SHP77 treated with DMSO at 0.1 percent for 48 hours (cell line): ENCODE results near the gene KHDC3L.

Source experiments
- DNase-seq: peaks from one replicate; lab custom pipeline; 2025; lab: John Stamatoyannopoulos, UW

KHDC3L gene, protein sequence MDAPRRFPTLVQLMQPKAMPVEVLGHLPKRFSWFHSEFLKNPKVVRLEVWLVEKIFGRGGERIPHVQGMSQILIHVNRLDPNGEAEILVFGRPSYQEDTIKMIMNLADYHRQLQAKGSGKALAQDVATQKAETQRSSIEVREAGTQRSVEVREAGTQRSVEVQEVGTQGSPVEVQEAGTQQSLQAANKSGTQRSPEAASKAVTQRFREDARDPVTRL

DNA sequence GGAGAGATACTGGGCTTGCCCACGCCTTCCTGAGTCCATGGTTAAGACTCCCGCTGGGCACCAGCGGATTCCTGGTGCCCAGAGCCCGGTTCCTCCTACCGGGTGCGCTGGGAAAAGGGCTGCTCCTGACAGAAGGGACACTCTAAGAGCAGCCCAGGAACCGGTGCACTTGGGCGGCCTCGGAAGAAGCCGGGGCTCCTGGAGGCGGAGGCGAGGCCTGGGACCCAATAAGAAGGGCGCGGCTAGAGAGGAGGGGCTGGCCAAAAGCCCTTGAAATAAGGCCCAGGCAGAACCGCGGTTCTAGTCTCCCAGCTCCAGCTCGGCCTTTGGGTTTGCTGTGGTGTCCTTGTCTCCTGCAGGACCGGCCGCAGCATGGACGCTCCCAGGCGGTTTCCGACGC lies at the start of gene KHDC3L:
KHDC3L (plus strand) TSS at position 301 of the 400 bp plus-strand sequence; CDS start at position 373, 72 bp downstream.
- DNase-seq = no peak

DNA sequence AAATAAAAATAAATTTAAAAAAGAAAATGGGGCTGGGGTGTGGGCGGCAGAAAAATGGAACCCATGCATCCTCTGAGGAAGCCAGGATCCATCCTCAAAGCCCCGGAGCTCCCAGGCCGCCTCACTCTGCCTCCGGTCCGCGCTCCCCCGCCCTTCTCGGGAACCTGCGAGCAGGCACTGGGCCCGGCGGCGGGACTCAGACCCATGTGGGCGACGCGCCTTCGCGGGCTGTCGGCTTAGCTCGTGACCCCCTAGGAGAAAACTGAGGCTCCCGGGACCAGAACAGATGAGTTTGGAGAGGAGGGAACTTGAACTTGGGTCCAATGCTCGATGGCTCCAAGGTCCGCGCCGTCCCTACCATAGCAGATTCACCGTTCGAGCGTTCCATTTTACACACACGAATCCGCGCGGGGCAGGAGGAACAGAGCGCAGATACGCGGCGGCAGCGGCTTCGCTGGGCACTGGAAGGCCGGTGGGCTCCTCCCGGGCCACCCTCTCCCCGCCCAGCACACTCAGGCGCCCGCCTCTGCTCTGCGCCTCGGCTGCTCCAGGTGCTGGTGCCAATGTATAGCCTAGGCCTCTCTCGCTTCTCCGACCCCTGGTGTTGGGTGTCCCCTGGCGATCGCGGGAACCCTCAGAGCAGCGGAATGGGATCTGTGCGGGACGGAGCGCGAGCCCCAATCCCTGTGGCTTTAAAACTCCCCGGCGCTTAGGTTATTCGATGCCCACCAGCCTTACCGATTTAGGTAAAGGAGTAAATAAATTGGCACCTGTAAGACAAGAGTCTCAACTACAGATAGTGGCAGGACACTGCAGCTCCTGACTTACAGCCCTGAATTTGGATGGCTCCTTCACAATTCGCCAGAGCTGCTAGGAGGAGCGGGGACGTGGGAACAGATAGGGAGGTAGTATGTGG lies 47.6 kb upstream of the KHDC3L start:
- DNase-seq = no peak

DNA sequence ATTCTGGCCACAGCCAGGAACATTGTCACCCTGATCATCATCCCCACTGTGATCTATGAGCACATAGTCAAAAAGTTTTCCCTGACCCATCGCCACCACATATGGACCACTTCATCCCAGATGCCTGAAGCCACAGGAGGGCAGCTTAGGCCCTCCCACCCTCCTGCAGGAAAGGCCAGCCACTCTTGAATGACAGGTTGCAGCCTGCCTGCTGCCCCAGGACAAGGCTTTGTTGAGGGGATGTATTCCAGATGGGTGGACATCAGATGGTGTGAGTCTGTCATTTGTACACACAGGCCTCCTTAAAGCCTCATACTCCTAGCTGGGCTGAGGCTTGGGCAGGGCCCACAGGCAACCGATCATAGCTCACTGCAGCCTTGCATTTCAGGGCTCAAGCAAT lies 39.1 kb upstream of the KHDC3L start:
- no peak for DNase-seq

DNA sequence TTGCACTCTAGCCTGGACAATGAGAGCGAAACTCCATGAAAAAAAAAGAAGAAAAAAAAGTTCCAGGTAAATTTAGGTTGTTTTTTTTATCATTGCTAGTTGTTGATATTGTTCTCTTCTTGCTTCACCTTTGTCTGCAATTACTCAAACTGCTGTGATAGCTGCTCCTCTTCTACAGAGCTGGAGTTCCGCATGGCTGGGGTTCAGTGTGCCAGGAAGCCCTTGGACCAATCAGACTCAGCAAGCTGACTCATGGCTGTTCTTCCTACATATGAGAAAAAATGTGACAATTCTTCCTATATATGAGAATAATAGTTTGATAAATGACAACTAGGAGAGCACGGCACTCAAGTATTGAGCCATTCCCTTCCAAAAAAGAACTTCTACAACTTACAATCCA lies 36.8 kb upstream of the KHDC3L start:
- no peak for DNase-seq

DNA sequence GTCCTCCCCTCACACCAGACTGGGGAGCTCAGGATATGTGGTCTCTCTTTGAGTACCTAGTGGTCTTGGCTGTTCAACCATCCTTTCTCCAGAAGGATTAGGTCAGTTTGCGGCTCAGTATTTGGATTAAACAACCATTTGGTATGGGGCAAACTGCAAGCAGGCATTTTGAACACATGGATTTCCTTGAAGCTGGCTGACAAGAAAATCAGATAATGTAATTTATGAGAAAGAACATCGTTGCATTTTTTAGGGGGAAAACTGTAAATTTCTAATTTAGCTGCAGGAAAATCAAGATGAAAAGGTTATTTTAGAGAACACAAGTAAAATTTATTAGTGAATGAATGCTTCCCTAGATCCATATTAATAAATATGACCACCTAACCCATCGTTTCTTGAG lies 33.7 kb upstream of the KHDC3L start:
- no peak for DNase-seq

GRCh38 chr6:73329201-73329600 lies 33.3 kb upstream of the KHDC3L start:
- DNase-seq = no peak

- no peak for DNase-seq
Observed at GRCh38 chr6:73339340-73339739, 23.1 kb upstream of the KHDC3L start.

- DNase-seq = no peak
Observed at GRCh38 chr6:73340048-73340447, 22.4 kb upstream of the KHDC3L start.

DNA sequence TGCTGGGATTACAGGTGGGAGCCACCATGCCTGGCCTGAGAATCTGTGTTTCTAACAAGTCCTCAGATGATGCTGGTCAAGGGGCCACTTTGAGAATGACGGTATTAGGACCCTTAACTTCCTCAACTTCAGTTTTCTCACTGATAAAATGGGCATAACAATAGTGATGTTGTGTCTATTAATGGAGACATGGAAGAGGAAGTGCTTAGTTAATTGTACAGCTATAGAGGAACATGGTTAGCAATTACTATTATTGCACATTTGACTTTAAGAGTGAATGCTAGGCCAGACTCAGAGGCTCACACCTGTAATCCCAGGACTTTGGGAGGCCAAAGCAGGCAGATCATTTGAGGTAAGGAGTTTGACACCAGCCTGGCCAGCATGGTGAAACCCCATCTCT lies 21.1 kb upstream of the KHDC3L start:
- DNase-seq = no peak

GRCh38 chr6:73342174-73342573 lies 20.3 kb upstream of the KHDC3L start:
- no peak for DNase-seq

- DNase-seq = no peak
Observed at GRCh38 chr6:73343164-73343563, 19.3 kb upstream of the KHDC3L start.

DNA sequence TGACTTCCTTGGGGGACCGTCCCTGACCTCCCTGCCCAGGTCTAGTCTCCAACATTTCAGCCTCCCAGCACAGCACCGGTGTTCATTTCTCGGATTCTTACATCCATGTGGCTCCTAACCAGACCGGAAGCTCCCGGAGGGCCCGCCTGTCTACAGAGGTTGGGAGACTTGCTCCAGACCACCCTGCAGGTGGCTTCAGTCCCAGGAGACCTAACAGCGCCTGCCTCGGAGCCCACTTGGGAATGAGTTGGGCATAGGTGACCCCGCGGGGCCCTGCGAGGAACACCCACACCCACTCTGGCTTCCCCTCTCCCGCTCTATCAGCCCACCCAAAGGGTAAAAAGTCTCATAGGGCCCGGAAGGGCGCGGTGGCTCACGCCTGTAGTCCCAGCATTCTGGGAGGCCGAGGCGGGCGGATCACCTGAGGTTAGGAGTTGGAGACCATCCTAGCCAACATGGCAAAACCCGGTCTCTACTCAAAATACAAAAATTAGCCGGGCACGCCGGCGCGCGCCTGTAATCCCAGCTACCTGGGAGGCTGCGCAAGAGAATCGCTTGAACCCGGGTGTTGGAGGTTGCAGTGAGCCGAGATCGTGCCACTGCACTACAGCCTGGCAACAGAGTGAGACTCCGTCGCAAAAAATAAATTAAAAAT lies 13.8 kb upstream of the KHDC3L start:
- DNase-seq = no peak

DNA sequence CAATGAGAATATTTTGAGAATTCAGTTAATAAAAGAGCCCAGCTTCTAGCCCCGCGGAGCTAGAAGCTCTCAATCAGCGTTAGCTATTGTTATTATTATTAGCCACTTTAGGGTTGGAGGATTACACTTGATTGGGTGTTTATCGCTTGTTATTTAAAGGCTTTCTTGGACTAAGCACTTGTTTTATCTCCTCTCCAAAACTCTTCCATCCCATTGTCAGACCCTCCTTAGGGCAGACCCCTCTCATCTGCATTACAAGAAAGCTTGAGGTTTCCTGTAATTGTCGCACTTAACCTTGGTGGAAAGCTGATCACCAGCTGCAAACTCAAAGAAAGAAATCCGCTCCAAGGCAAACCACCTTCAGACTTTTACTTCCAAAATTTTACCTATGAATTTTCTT lies 13.1 kb upstream of the KHDC3L start:
- no peak for DNase-seq

DNA sequence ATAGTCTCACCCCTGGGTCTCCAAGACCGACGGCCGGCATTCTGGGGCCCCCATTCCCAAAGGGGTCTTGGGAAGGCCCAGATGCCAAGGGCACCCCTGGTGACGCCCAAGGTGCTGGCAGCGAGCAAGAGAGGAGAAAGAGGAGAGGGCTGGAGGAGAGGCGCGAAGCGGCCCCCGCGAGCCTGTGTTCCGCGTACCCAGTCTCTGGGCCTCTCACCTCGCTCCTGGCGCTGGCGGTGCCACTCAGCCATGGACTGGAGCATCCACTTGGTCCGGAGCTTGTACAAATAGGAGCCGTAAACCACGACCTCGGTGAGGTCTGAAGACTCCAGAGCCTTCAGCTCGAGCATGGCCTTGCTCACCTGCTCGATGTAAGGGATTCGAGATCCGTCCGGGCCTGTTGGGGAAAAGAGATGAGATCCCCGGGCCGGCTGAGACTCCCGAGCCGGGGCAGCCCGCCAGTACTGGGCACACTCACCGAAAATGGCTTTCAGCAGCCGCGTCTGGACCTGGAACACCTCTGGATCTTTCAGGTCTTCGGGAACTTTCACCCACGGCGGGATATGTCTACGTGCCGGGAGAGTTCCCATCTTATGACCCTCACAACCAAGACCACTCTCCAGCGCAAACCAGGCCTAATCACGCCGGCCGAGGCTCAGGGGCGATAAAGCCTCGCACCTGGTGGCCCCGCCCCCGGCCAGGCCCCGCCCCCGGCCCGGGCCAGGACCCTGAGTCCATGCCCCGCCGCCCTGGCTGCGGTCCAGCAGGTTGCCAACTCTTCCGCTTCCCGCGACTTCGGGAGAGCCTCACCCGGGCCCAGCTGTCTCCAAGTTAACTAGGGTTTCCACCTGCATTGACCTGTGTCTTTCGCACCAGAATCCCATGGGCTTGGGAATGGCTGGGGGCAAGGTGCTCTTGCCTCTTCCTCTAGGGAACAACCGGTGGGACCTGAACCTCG lies 8.5 kb upstream of the KHDC3L start, which contains the start of gene DPPA5:
DPPA5 (minus strand) TSS at position 641 of the 958 bp plus-strand sequence; CDS start at position 590, 51 bp downstream.
- no peak for DNase-seq

GRCh38 chr6:73362869-73363536 lies 545 bp downstream of the KHDC3L start:
- no peak for DNase-seq

DNA sequence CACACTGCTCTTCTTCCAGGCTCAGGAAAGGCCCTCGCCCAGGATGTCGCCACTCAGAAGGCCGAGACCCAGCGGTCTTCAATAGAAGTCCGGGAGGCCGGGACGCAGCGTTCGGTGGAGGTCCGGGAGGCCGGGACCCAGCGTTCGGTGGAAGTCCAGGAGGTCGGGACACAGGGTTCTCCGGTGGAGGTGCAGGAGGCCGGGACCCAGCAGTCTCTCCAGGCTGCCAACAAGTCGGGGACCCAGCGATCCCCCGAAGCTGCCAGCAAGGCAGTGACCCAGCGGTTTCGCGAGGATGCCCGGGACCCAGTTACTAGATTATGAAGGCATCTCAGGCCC lies 1.0 kb downstream of the KHDC3L start:
- DNase-seq = no peak

DNA sequence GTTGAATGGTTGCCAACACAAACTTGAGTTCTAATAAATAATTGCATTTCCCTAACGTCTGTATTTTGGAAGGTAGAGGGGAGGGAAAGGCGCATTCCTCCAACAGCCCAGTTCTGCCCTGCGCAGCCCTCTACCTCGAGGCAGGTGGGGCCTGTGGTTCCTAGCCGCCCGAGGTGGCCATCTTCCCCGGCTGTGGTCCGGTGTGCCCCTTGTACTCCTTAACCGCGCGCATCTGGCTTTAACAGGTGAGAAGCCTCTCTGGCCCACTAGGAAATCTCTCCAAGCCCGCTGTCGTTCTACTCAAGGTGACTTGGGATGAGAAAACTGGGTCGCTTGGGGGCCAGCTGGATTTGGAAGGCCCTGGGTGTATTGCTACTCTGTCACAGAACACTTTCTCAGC lies 1.7 kb downstream of the KHDC3L start:
- no peak for DNase-seq

DNA sequence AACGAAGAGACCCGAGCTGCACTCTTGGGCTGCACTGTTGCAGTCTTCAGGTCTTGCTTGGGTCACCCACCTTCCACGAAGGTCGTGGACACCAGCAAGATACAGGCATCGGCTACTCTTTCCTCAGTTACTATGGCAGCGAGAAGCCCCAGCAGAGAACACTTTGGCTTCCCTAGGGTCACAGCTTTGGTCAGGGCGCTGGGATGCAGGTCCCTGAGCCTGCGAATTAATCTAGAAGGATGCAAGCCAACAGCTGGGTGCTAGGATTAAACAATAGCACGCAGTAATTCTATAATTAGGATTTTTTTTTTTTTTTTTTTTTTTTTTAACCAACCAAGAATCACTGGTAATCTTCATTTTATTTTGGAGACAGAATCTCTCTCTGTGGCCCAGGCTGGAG lies 2.1 kb downstream of the KHDC3L start:
- no peak for DNase-seq

- no peak for DNase-seq
Observed at GRCh38 chr6:73367761-73368355, 5.4 kb downstream of the KHDC3L start.

- DNase-seq = no peak
Observed at GRCh38 chr6:73368675-73369074, 6.2 kb downstream of the KHDC3L start.

DNA sequence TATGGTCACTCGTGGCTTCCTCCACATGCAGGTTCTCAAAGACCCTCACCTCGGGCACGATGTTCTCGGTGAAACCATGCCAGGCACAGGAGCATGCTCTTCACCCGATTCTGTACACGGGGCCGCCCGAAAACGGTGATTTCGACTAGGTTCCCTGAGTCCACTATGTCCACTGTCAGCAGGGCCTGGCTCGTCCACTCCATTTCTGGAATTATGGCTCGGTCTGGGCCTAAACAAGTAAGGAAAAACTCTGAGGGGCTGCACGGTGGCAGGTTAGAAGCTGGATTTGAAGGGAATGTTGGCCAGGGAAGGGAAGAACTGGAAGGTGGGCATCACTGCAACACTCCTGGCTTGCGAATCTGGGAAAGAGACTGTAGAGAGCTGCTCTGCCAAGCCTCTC lies 6.7 kb downstream of the KHDC3L start:
- no peak for DNase-seq
